HG02678 (cell line): ENCODE results near the gene RNF208.
"Not testable (repeated sequence)": the region's sequence is repeated elsewhere in the genome, so short reads cannot be mapped to it uniquely, and the experiment has no call there.

Experiments used
- ATAC-seq: cut with Tn5 transposase; IDR thresholded peaks from one replicate; pipeline ENCODE4 v1.9.1; 2021; ENCODE audit warnings: mild to moderate bottlenecking, moderate library complexity; ENCODE audit not compliant: unreplicated experiment

RNF208 gene

GRCh38 chr9:137240318-137240840 lies 18.3 kb upstream of the RNF208 start:
- peak; percentile 22 for ATAC-seq

- ATAC-seq, result not testable (repeated sequence)
These were observed 17.6 kb upstream of the RNF208 start for GRCh38 chr9:137239541-137240200.

- ATAC-seq, result no peak
These were observed 16.0 kb upstream of the RNF208 start for GRCh38 chr9:137237759-137238726.

GRCh38 chr9:137236936-137237421 lies 14.9 kb upstream of the RNF208 start:
- no peak for ATAC-seq

- ATAC-seq, result no peak
These were observed 14.3 kb upstream of the RNF208 start for GRCh38 chr9:137236238-137236935.

GRCh38 chr9:137235424-137236237 lies 13.6 kb upstream of the RNF208 start:
- no peak for ATAC-seq

- ATAC-seq, result no peak
These were observed 12.9 kb upstream of the RNF208 start for GRCh38 chr9:137234758-137235423.

- ATAC-seq, result no peak
These were observed 12.1 kb upstream of the RNF208 start for GRCh38 chr9:137234055-137234697.

- no peak for ATAC-seq
These were observed 11.3 kb upstream of the RNF208 start for GRCh38 chr9:137233143-137233980.

- no peak for ATAC-seq
These were observed 10.5 kb upstream of the RNF208 start for GRCh38 chr9:137232510-137232909.

- ATAC-seq, result no peak
These were observed 10.1 kb upstream of the RNF208 start for GRCh38 chr9:137232101-137232500.

GRCh38 chr9:137231372-137232039 lies 9.5 kb upstream of the RNF208 start:
- ATAC-seq, result no peak

GRCh38 chr9:137230705-137231371 lies 8.8 kb upstream of the RNF208 start, which contains the start of gene SLC34A3:
SLC34A3 (plus strand) TSS chr9:137230901; CDS start chr9:137231703, 802 bp downstream.
- ATAC-seq, result no peak

GRCh38 chr9:137229903-137230704 lies 8.1 kb upstream of the RNF208 start:
- ATAC-seq, result no peak

- no peak for ATAC-seq
These were observed 7.2 kb upstream of the RNF208 start for GRCh38 chr9:137228968-137229896.
